Liver (tissue), 3 donors: ENCODE data around the gene IGSF6.

Source experiments
- ATF3 ChIP-seq: IDR thresholded peaks from 2 replicates; pipeline ENCODE4 v1.6.1; 2016; ENCODE audit warnings: antibody characterized with exemption
- CTCF ChIP-seq: fragments of 150-350 bp; IDR thresholded peaks from 2 replicates; pipeline ENCODE4 v1.5.1; 2017; ENCODE audit warnings: improper control_type of control experiment, low read depth, low read length; ENCODE audit not compliant: missing input control
- EGR1 ChIP-seq, 2 donors: IDR thresholded peaks; 2 replicates each; pipeline ENCODE4 v1.6.1; 2016 to 2018; ENCODE audit warnings: antibody characterized with exemption in 2 of 2, low read depth in 2 of 2
- FOXA1 ChIP-seq: IDR thresholded peaks from 2 replicates; pipeline ENCODE4 v1.6.1; 2016; ENCODE audit warnings: antibody characterized with exemption
- JUND ChIP-seq, 2 donors: IDR thresholded peaks; 2 replicates each; pipeline ENCODE4 v1.6.1; 2016; ENCODE audit warnings: antibody characterized with exemption in 2 of 2
- MAX ChIP-seq: IDR thresholded peaks from 2 replicates; pipeline ENCODE4 v1.6.1; 2016; ENCODE audit warnings: antibody characterized with exemption
- RAD21 ChIP-seq, 2 donors: IDR thresholded peaks; 2 replicates each; pipeline ENCODE4 v1.6.1; 2016; ENCODE audit warnings: antibody characterized with exemption in 2 of 2, mild to moderate bottlenecking in 2 of 2
- REST ChIP-seq: IDR thresholded peaks from 2 replicates; pipeline ENCODE4 v1.6.1; 2016; ENCODE audit warnings: antibody characterized with exemption, mild to moderate bottlenecking
- SP1 ChIP-seq: IDR thresholded peaks from 2 replicates; pipeline ENCODE4 v1.6.1; 2018; ENCODE audit warnings: antibody characterized with exemption, mild to moderate bottlenecking
- TAF1 ChIP-seq: conservative IDR thresholded peaks from 2 replicates; pipeline ENCODE4 v1.6.1; 2016; ENCODE audit warnings: antibody characterized with exemption, mild to moderate bottlenecking
- ZBTB33 ChIP-seq: IDR thresholded peaks from 2 replicates; pipeline ENCODE4 v1.6.1; 2016; ENCODE audit warnings: antibody characterized with exemption
- donor health status: healthy.
- donor health status: healthy.

- TF ChIP-seq CTCF, result no peak
- TF ChIP-seq JUND (IDR thresholded peaks at IDR 0.05), result no peak
- TF ChIP-seq ZBTB33, result no peak
- TF ChIP-seq EGR1 (IDR thresholded peaks at IDR 0.05; ENCODE audit: low read depth in 2 of 2), result no peak
- no peak for TF ChIP-seq FOXA1
- no peak for TF ChIP-seq MAX
- TF ChIP-seq TAF1, result no peak
- no peak for TF ChIP-seq REST
- no peak for TF ChIP-seq RAD21 (IDR thresholded peaks at IDR 0.05)
- no peak for TF ChIP-seq ATF3
- no peak for TF ChIP-seq SP1
These were observed 34.8 kb downstream of the IGSF6 start for GRCh38 chr16:21617607-21618006.
